GM18517 (cell line): ENCODE results near the gene GAB3.
"Not testable (repeated sequence)": the region's sequence is repeated elsewhere in the genome, so short reads cannot be mapped to it uniquely, and the experiment has no call there.

Source experiments
- ATAC-seq: cut with Tn5 transposase; IDR thresholded peaks from one replicate; pipeline ENCODE4 v1.9.1; 2021; ENCODE audit warnings: mild to moderate bottlenecking, moderate library complexity; ENCODE audit not compliant: unreplicated experiment

The GAB3 gene

GRCh38 chrX:154658187-154658586 is 92.7 kb downstream of the GAB3 start:
- ATAC-seq: no peak

- ATAC-seq: no peak
These were observed 93.6 kb downstream of the GAB3 start for GRCh38 chrX:154657226-154657805.

- ATAC-seq: no peak
These were observed 95.1 kb downstream of the GAB3 start for GRCh38 chrX:154655786-154656185.

- no peak for ATAC-seq
These were observed 95.5 kb downstream of the GAB3 start for GRCh38 chrX:154655346-154655745.

GRCh38 chrX:154654925-154655324 is 96.0 kb downstream of the GAB3 start:
- ATAC-seq: no peak

- no peak for ATAC-seq
These were observed 96.5 kb downstream of the GAB3 start for GRCh38 chrX:154654372-154654771.

GRCh38 chrX:154653413-154653812 is 97.5 kb downstream of the GAB3 start, which contains the start of gene CTAG2:
TSS of gene CTAG2 (minus strand) at chrX:154653579. CDS start at chrX:154653515, 64 bp downstream.
- not testable (repeated sequence) for ATAC-seq

- no peak for ATAC-seq
These were observed 97.9 kb downstream of the GAB3 start for GRCh38 chrX:154653048-154653401.

- no peak for ATAC-seq
These were observed 98.4 kb downstream of the GAB3 start for GRCh38 chrX:154652311-154653047.

- ATAC-seq: no peak
These were observed 100.7 kb downstream of the GAB3 start for GRCh38 chrX:154650221-154650510.

GRCh38 chrX:154649503-154650220 is 101.2 kb downstream of the GAB3 start:
- no peak for ATAC-seq

GRCh38 chrX:154648931-154649330 is 101.9 kb downstream of the GAB3 start:
- no peak for ATAC-seq

- not testable (repeated sequence) for ATAC-seq
These were observed 105.0 kb downstream of the GAB3 start for GRCh38 chrX:154645745-154646378.

- ATAC-seq: not testable (repeated sequence)
These were observed 107.2 kb downstream of the GAB3 start for GRCh38 chrX:154643708-154644107.

GRCh38 chrX:154641740-154642139 is 109.1 kb downstream of the GAB3 start:
- not testable (repeated sequence) for ATAC-seq

- not testable (repeated sequence) for ATAC-seq
These were observed 117.2 kb downstream of the GAB3 start for GRCh38 chrX:154633661-154634060.

GRCh38 chrX:154630949-154631348 is 119.9 kb downstream of the GAB3 start:
- ATAC-seq: not testable (repeated sequence)

GRCh38 chrX:154628960-154629359 is 121.9 kb downstream of the GAB3 start:
- not testable (repeated sequence) for ATAC-seq
